Left forelimb (tissue), 1 donor: ENCODE results near the gene MMP11.

Source experiments
- DNase-seq: peaks from one replicate; pipeline ENCODE4 v3.0.0-alpha.2; 2018; ENCODE audit warnings: low spot score

Gene MMP11

DNA sequence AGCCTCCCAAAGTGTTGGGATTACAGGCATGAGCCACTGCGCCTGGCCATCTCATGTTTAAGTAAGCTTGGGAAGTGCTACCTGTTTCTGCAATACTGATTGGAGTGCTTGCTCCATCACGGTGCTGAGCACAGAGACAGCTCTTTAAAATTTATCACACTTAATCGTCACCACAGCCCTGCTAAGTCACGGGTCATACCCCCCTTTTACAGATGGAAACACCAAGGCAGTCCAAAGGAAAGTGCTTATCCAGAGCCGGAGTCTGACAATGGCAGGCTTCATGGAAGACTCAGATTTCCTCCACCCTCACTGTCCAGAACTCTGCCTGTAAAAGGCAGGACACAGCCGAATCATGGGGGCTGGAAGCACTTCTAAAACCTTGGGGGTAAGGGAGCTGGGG, 12.6 kb upstream of the MMP11 start:
- no peak for DNase-seq

- peak; percentile 66 for DNase-seq
Observed at GRCh38 chr22:23762842-23763578, 9.6 kb upstream of the MMP11 start, which contains the start of gene C22orf15. Gene C22orf15, plus strand, starts transcription at chr22:23762990. Its CDS starts 317 bp downstream, at chr22:23763307.

GRCh38 chr22:23763579-23763945, 9.1 kb upstream of the MMP11 start:
- no peak for DNase-seq

DNA sequence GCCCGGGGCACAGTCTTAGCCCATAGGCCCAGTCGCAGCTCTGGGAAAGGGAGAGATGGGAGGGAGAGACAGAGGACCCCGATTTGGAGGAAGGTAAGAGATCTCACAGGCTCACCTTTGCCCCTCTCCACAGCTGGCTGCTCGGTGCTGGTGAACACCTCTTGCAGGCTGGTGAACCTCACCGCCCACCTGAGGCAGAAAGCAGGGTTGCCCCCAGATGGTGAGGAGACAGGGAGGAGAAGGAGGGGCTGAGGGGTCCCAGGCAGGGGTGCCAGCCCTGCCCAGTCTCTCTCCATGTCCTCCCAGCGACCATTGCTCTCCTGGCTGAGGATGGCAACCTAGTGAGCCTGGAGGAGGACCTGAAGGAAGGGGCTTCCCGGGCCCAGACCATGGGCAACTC, 8.7 kb upstream of the MMP11 start:
- peak; percentile 59 for DNase-seq

DNA sequence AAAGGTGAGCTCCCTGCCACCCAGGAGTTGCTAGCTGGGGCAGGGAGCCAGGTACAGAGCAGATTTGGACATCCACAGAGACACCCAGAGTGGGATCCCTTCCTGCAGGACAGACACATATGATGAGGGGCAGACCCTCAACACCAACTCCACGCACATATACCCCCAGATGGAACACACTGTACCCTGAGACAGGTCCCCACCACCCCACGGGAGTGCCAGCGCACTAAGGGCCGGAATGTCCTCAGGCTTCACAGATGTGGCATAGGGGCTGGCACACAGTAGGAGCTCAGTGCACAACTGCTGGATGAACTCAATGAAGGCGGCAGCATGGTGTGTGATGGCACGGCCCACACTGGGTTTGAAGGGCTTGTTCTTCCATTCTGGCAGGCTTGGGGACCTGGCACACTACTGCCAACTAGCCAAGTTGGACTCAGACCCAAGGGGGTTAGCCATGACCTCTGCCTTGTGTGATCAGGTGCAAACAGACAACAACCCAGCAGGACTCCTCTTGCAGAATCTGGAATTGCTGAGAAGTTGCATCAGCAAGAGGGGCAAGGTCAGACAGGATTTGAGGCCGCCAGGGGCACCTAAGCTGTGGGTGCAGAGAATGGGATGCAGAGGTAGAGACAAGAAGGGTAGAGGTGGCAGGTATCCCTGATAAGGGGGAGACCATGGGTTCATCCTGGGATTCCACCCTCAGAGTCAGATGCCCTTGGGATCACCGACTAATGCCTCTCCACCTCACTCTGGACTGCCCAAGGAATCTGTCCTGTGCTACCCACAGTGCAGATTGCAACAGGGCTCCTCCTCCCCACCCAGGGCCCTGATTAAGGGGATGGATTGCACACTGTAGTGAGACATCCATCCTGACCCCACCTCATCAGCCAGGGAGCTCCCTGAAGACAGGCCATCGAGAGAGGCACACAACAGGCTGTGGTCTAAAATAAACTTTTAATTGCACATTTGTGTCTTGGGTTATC, 7.5 kb upstream of the MMP11 start:
- DNase-seq = peak; percentile 57

GRCh38 chr22:23767303-23767672, 5.4 kb upstream of the MMP11 start:
- DNase-seq = no peak

DNA sequence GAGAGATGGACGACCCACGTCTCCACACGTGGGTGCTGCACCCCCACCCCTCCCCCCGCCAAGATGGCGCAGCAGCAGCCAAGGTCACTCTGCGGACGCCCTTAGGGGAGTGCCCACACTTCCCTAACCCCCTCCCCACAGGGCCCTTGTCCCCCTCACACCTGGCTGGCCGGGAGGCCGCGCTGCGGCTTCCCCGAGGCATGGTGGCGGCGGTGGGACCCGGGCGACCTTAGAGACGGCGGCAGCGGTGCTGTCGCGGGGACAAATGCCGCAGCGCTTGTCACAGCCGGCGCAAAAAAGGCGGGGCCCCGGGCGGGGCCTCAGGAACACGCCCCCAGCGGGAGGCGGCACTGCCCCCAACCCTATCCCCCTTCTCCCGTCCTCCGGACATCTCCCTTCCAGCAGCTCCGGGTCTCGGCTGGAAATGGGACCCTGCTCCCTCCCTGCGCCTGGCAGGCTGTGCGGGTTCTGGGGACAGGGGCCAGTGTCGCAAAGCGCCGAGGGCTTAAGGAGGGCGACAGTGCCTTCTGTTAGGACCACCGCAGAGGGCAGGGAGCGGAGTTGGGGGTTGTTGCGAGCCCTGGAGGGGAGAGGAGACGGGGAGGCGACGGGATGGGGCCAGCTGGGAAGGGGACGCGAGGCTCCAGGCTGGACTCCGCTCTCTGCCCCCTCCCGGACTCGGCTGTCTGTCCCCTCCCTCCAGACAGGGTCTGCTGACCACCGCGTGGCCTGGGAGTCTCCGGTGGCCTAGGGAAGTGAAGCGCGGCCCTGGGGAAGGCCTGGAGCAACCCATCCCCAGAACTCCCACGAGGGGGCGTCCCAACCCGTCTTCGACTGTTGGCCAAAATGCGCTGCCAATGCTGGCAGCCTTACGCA, 4.7 kb upstream of the MMP11 start, which contains the start of gene CHCHD10:
CHCHD10 (minus strand) TSS at position 300 of the 876 bp plus-strand sequence; CDS start at position 202, 98 bp downstream.
- DNase-seq = peak; percentile 87

DNA sequence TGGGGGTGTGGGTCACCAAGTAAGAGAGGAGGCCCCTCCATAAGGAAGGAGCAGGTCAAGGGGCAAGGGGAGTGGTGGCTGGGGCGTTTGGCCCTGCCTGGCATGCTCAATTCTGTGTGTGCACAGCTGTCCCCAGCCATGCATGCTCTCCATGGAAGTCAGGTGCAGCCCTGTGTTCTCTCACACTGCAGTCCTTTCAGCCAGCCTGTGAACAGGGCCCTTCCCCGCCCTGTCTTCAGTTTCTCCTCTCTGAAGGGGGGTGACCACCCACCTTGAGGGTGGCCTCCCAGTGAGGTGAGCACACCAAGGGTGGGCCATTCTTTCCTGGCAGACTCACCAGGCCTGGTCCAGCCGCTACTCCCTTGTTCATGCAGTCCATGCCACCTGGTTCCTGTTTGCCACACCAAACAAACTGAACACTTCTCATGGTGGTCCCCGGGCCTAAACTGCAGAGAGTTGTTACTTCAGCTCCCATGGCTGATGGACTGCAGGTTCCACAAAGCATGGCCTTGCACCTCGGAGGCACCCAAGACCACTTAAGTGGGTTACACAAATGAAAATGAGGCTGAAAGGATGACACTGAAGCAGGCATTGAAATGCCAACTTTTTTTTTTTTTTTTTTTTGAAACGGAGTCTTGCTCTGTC, 3.2 kb upstream of the MMP11 start:
- DNase-seq = peak; percentile 61

DNA sequence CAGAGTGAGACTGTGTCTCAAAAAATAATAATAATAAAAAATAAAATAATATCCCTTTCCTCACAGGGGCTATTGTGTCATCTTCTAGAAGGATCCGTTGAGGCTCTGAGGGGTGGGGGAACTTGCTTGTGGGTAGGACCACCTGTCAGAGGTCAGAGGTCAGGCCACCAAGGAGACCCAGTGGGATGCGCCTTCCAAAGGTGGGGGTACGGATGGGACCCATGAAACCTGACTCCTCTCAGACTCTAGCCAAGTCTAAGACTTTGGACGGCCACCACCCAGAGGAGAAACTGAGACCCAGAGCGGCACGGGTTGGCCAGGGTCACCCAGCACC, 367 bp upstream of the MMP11 start:
- no peak for DNase-seq

DNA sequence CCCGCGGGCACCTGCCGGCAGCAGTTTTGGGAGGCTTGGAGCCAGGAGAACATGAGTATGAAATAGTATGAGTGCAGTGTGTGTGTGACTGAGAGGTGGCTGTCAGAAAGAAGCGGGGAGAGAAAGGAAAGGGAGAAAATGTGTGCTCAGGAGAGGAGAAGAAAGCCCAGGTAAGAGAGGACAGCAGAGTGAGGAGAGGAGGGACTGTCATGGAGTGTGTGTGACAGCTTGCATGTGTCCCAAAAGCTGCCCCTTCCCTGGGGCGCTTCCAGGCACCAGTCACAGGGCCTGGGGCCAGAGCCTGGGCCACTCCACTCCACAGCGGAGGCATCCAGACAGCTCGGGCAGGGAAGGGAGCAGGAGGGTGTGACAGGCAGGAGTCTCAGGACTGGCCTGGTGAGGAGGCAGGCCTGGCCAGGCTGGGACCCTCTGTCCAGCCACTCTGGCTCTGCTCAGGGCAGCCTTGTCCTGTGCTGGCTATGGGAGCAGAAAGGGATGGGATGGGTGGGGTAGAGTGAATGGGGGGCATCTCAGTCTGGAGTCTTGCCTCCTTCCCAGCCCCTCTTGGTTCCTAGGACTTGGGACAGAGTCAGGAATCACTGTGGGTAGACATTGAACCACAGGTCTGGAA, 949 bp downstream of the MMP11 start:
- peak; percentile 58 for DNase-seq

- DNase-seq = peak; percentile 46
Observed at GRCh38 chr22:23774114-23774921, 1.7 kb downstream of the MMP11 start.

DNA sequence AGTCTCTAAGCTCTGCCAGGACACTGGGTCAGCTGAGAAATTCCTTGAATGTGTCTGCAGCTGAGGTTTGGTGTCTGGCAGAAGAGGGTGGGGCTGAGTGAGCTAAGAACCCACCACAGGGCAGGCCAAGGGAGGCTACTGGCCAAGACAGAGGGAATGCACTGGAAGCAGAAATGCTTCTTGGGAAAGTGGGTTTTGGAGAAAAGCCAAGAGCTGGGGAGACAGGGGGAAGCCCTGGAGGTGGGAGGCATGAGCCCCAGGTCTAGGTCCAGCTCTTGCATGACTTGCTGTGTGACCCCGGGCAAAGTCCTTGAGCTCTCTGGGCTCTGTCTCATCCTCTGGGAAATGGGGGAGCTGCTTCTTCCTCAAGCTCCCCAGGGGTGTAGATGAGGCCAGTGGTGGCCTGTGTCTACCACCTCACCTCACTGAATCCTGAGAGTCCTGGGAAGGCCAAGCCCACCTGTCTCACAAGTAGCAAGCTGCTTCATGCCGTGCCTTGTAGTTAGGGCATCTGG, 2.3 kb downstream of the MMP11 start:
- DNase-seq = peak; percentile 62

GRCh38 chr22:23775779-23776375, 3.2 kb downstream of the MMP11 start:
- DNase-seq = peak; percentile 42

GRCh38 chr22:23777776-23778576, 5.3 kb downstream of the MMP11 start:
- DNase-seq = peak; percentile 60

- DNase-seq = no peak
Observed at GRCh38 chr22:23778577-23778900, 5.9 kb downstream of the MMP11 start.

DNA sequence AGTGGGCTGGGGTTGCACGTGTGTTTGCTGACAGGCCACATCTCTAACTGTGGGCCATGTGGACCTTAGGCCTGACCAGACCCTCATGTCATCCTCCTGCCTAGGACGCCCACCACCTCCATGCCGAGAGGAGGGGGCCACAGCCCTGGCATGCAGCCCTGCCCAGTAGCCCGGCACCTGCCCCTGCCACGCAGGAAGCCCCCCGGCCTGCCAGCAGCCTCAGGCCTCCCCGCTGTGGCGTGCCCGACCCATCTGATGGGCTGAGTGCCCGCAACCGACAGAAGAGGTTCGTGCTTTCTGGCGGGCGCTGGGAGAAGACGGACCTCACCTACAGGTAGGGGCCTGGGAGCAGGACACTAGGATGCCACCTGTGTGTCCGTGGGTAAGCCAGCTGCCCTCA, 6.4 kb downstream of the MMP11 start:
- DNase-seq = peak; percentile 50

DNA sequence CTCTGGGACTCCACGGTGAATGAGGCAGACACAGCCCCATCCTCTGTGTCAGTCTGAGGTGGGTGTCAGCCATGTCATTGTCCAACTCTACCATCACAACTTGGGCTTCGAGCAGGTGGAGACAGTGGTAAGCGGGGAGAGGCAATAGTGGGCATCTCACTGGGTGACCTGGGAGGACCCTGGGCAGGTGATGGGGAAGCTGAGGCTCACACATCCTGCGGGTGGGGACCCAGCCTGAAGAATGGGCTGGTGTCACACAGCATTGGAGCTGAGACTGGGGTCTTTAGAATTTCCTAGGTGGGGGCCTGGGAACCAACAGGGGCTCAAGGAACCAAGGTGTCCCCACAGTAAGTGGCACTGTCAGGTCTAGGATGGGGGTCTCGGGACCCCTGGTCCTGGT, 7.1 kb downstream of the MMP11 start:
- DNase-seq = peak; percentile 44

DNA sequence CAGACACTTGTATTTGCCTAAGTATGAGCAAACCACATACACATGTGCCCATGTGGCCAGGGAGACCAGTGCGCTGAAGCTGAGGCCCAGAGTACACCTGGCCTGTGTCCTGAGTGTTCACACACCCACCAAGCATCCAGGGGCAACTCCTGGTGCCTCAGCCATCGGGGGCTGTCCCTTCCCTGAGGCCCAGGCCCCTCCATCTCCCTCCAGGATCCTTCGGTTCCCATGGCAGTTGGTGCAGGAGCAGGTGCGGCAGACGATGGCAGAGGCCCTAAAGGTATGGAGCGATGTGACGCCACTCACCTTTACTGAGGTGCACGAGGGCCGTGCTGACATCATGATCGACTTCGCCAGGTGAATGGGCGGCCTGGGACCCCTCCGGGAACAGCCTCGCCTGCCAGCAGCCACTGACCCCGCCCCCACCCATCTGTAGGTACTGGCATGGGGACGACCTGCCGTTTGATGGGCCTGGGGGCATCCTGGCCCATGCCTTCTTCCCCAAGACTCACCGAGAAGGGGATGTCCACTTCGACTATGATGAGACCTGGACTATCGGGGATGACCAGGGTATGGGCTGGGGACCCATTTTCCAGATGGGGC, 7.6 kb downstream of the MMP11 start:
- peak; percentile 57 for DNase-seq
